ENCODE results near the gene TM4SF18.

Gene TM4SF18

DNA sequence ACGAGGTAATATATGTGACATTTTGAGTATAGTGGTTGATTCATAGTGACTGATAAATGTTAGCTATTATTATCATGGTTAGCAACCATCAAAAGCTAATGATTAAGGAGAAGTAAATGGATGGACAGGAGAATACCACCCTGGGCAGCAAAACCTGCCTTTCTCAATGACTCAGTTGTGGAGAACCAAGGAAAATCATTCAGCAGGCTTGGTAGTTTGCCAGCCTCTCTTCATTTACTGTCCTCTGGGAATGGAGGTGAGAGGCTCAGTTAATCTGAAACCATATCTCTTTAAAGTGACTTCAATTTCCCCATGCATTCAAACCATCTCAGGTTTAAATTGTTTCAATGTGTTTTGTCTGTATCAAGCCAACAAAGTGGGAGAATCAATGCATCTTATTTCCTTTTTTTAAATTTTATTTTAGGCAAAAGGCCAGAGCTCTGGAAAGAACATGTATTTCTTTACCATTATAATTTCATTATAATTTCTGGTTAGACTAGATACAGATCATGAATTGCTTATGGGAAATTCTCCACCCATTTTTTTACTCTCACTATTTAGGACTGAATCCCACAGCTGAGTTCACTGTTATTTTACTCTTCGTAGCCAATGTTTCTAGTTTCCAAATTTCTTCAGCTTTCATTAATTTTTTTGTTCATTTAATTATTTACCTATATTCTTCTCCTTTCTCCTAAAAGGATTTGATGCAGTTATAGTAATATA, 2.7 kb downstream of the TM4SF18 start:
- no peak for DNase-seq (ENCODE audit: low read depth)

DNA sequence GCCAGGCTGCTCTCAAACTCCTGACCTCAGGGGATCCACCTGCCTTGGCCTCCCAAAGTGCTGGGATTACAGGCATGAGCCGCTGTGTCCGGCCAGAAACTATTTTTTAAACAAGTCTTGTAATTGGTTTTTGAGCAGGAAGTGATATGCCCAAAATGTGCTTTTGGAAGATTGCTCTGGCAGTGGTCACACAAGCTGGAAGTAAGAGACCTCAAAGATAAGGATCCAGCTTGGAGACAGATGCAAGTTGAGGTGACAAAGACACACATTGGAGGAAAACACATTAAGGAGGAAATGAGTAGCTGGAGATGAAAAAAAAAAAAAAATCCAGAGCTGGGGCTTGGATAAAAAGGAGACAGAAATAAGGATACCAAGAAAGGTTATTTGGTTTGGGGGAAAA, 6.3 kb downstream of the TM4SF18 start:
- no peak for DNase-seq (ENCODE audit: low read depth)

DNA sequence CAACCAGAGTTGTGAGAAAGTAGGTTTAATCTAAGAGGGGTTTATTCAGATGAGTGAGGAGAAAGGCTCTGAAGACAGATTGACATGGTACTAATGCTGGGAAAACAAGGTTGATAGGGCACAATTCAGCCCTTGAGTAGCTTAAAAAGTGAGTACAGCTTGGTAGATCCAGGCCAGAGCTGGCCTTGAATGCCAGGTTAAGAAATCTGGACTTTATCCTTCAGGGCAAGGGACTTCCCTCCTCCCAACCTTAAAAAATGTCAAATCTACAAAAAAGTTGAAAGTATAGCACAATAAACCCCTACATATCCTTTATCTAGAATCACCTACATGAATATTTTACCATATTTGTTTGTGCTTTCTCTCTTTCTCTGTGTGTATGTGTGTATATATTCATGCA, 7.9 kb downstream of the TM4SF18 start:
- DNase-seq (ENCODE audit: low read depth) = no peak

DNA sequence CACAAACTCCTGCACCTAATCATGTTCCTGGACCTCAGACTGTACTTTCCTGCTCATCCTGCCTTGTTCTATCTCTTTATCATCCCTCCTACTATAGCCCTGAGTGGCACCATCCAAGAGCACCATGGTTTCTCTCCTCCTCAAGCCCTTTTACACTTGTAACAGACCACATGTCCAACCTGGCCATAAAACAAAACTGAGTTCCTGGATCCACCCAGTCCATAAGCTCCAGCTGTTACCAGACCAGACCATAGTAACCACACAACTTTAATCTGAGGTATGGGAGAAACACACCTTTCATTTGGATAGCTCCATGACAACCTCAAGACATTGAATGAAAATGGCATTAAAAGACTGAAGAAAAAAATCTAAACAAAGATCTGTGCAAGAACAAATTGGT, 9.1 kb downstream of the TM4SF18 start:
- DNase-seq (ENCODE audit: low read depth) = no peak

DNA sequence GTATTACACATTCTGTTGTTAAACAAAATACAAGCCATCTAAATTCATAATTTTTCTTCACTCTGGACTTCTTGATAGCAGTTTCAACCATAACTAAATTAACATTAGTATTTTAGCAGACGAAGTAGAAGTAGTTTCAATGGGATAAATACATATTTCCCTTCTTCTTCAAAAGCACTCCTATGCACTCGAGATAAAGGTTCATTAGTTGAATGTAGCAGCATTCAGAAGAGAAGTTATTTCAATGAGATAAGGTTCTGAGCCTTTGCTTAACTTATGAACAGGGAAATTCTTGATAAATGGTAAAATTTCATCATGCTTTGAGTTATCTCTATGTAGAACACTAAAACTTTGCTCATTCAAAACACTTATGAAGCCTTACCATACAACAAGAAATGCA, 11.8 kb downstream of the TM4SF18 start:
- no peak for DNase-seq (ENCODE audit: low read depth)

DNA sequence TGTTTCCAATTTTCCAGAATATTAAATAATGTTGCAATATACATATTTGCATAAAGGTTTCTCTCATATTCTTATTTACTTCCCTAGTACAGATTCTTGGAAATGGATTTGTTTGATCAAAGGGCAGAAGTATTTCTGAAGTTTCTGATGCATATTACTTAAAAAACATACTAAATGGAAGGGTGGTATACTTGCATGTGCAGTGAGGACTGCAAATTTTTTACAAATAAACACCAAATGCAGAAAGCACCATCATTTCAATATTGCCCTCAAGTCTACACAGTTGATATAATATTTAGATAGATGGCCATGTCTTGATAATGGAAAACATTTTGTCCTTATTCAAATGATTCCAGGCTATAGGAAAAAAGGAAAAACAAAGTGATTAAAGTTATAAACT, 12.3 kb downstream of the TM4SF18 start:
- no peak for DNase-seq (ENCODE audit: low read depth)

DNA sequence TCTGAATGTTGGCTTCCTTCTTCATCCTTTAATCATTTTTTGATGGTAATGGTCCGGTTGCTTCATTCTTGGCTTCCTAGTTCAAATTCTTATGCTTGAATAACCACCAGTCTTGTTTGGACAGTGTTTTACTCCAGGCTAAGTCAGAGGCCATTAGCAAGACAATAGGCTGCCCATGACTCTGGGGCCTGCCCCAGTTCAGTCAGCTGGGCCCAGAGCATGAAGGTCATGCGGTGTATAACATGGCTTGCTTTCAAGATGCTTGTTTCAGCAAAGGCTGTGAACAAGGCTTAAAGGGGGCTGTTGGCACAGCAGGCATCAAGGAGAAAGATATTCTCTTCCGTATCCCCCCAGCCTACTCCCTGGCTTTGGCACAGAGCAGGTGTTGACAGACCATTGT, 13.7 kb downstream of the TM4SF18 start:
- DNase-seq (ENCODE audit: low read depth) = no peak

DNA sequence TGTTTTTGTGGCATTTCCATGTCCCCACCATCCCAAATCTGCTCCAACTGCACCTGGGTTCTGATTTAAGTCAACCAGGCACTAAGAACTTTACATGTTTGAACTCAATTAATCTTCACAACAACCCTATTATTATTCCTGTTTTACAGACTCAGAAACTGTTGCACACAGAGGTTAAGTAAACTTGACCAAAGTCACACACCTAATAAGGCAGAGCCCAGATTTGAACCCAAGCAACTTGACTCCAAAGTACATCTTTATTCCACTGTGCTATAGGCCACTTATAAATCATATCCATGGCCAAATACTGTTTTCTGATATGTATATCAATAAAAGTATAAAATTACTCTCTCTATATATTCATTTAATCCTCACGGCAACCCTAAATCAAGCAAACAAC, 16.4 kb downstream of the TM4SF18 start:
- no peak for DNase-seq (ENCODE audit: low read depth)

DNA sequence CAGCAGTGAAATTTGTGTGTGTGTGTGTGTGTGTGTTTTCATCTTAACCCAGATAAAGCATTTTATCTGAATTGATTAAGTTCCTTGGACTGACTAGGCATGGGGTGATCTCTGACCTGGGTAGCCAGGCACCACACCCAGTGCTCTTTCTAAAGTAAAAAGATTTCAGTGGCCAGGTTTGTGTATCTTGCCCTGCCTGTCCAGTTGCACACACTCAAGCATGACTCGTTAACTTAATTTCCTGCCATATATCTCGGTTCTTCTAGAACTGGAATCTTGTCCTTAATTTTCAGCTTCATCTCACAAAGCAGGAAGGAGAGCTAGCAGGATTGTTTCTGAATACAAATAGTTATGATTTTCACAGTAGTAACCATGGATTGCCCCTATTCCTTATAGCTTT, 17.0 kb downstream of the TM4SF18 start:
- DNase-seq (ENCODE audit: low read depth) = no peak

DNA sequence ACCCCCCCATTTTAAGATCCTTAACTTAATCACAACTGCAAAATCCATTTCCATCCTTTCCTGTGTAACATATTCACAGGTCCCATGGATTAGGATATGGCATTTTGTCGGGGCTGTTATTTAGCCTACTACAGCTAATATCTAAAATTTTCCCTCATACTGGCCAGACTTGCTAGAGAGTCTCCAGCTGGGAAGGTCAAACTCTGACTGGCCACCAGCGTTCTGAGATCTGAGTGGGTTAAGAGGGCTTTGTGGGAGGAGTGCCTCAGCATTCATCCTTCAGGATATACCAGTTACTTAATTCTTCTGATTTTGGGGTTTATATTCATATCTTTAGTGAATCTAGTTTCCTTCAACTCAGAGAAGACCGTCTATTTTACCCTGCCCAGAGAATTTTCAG, 17.7 kb downstream of the TM4SF18 start:
- DNase-seq (ENCODE audit: low read depth) = no peak

DNA sequence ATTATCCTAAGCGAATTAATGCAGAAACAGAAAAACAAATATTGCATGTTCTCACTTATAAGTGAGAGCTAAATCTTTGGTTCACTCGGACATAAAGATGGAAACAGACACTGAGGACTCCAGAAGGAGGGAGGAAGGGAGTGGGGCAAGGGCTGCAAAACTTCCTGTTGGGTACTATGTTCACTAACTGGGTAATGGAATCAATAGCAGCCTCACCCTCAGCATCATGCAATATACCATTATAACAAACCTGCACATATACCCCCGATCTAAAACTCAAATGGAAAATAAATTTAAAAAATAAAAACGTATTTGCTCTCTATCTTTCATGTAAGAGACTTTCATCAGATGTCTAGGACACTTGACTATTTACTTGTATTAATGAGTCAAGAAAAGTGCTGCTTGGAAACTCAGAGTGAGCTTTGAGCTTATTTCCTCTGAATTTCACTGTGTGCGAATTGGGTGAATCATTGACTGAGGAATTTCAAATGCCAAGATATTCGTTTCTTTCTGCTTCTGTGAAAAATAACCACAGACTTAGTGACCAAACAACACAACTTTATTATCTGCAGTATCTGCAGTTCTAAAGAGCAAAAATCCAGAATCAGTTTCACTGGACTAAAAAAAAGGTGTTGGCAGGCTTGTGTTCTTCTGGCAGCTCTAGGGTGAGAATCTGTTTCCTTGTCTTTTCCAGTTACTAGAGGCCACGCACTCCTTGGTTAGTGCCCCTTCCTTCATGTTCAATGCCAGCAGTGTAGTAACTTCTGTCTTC, 18.4 kb downstream of the TM4SF18 start:
- DNase-seq (ENCODE audit: low read depth) = peak; percentile 94

DNA sequence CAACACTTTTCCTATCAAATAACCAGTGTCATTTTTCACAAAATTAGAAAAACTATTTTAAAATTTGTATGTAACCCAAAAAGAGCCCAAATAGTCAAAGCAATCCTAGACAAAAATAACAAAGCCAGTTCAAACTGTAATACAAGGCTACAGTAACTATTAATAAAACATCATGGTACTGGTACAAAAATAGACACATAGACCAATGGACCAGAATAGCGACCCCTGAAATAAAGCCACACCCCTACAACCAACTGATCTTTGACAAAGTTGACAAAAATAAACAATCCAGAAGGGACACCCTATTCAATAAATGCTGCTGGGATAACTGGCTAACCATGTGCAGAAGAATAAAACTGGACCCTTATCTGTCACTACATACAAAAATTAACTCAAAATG, 19.9 kb downstream of the TM4SF18 start:
- DNase-seq (ENCODE audit: low read depth) = no peak

DNA sequence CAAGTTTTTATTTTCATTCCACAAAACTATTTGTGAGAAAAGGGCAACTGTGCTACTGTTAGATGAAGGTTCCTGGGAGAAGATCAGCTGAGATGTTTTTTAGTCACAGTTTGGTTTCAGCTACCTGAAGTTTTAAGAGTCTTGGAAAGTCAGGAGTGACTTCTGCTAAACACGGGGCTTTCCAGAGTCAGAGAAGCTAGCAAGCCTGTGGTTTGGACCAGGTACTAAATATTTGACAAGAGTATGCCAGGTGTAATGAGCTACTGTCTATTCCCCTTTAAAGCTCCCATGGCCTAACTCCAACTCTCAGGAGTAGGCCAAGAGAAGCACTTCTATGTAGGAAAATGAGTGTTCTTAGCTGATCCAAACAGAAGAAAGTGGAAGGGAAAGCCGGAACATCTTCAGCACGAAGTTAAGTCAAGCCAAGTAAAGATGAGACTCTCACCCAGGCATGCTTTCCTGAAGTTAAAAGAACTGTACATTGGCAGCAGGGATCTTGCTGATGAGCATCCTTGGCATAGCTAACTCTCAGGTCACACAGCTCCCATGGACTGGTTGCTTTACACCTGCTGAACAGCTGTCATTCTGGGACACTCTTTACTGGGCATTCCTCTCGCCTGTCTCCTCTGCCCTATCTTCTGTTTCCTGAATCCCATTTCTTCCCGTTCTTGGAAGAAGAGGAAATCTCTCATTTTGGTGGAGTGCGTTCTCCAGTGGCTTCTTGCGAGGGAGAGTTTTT, 22.5 kb downstream of the TM4SF18 start:
- DNase-seq (ENCODE audit: low read depth) = no peak

DNA sequence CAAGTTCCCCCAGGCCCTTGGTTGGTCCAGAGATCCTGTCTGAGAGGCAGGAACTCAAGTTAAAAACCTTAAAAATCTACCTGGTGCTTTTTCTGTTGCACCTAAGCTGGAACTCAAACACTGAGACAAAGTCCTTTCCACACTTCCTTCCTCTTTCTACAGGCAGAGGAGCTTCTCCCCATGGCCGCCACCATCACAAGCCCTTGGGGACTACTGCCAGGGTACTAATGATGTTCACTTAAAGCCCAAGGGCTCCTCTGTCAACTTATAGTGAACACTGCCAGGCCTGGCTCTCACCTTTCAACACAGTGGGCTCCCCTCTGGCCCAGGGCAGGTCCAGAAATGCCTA, 26.0 kb downstream of the TM4SF18 start:
- DNase-seq (ENCODE audit: low read depth) = no peak

DNA sequence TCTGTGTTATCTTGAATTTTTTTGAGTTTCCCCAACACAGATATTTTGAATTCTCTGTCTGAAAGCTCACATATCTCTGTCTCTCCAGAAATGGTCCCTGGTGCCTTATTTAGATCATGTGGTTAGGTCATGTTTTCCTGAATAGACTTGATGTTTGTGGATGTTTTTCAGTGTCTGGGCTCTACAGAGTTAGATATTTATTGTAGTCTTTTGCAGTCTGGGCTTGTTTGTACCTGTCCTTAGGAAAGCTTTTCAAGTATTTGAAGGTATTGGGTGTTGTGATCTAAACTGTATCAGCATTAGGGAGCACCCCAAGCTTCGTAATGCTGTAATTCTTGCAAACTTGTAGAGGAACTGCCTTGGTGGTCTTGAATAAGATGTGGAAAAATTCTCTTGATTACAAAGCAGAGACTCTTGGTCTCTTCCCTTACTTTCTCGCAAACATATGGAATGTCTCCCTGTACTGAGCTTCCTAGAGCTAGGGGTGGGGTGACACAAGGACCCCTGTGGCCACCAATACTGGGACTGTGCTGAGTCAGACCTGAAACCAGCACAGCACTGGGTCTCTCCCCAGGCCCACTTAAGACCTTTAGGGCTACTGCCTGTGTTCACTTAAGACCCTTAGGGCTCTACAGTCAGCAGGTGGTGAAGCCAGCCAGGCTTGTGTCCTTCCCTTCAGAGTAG, 26.5 kb downstream of the TM4SF18 start:
- DNase-seq (ENCODE audit: low read depth) = no peak

DNA sequence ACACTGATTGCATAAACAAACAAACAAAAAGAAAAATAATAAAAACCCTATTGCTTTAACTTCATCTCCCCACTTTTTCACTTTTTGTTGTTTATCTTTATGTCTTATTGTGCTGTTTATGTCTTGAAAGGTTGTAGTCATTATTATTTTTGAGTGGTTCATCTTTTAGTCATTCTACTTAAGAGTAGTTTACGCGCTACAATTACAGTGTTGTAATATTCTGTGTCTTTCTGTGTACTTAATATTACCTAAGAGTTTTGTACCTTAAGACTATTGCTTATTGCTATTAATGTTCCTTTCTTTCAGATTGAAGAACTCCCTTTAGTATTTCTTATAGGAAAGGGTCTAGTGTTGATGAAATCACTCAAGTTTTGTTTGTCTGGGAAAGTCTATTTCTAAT, 28.1 kb downstream of the TM4SF18 start:
- no peak for DNase-seq (ENCODE audit: low read depth)

DNA sequence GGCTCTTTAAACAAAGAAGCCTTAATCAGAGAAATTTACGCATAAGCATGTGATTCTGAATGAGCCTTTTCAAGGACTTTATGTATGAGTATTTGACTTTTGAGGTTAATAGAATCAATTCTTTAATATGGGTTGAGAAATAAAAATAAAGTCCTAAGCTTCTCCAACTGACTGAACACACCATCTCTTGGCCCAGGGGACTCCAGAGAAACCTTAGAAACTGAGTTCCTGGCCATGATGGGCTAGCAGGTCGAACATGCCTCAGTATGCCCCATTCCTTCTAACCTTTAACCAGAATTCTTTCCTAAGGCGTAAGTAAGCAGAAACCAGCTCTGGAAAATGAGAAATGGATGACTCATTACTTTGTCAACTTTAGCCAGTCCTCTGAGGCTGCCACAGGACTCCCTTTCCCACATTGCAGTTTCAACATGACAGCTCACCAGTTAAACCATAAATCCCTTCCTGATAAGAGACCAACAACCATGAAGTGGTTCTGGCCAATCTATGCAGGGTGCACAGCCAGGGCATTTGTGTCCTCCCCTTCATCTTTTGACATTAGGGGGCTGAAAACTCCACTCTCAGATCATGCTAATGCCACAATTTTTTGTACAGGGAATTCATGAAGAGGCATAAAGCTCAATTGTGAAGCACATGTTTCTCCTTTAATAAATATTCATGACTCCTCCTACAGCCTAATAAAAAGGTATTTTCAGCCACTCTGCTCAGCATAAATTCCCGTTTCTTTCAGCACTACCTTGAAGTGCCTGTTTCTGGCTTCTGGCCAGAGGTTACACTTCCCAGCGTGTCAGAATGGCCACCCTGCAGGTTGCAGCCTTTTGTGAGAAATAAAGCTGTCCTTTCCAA, 33.3 kb downstream of the TM4SF18 start:
- DNase-seq (ENCODE audit: low read depth) = peak; percentile 90

DNA sequence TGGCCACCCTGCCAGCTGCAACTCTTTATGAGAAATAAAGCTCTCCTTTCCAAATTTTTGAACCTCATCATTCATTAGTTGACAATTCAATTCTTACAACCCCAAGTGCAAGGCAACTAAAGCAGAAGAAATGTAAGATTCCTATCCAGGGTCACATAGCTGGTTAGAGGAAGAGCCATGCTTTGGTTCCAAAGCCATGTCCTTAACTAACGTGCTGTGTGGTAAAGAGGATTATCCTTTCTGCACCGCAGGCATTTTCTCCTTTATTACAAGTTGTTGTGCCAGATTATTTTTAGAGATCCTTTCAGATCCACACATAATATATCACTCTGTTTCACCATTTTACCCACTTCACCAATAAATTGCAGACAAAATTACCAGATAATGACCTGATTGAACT, 36.5 kb downstream of the TM4SF18 start:
- DNase-seq (ENCODE audit: low read depth) = no peak

DNA sequence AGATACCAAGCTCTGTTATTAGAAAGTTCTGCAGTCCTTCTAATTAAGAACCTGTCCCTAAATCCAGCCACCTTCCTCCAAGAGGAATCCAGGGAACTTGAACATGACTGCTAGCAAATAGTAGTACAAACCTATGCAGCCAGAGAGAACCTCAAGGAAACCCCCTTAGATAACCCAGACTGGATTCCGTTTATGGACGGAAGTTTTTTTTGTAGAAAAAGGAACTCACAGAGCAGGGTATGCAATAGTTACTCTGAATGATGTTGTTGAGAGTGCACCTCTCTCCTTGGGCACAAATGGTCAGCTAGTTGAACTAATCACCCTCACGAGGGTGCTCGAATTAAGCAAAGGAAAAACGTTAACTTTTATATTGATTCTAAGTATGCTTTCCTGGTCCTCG, 40.8 kb downstream of the TM4SF18 start:
- no peak for DNase-seq (ENCODE audit: low read depth)

DNA sequence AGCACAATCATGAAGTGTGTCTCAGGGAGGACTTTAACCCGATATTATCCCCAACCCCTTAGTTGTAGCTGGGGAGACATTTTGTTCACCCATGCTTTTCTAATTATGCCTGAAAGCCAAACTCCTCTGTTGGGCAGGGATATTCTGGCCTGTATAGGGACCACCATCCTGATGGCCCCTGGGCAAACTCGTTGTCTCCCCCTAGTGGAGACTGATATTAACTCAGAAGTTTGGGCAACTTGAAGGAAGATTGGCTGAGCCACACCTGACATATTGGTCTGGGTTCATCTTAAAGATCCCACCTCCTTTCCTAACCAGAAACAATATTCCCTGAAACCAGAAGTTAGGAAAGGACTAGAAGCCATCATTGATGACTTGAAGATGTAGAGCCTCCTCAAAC, 42.3 kb downstream of the TM4SF18 start:
- no peak for DNase-seq (ENCODE audit: low read depth)

DNA sequence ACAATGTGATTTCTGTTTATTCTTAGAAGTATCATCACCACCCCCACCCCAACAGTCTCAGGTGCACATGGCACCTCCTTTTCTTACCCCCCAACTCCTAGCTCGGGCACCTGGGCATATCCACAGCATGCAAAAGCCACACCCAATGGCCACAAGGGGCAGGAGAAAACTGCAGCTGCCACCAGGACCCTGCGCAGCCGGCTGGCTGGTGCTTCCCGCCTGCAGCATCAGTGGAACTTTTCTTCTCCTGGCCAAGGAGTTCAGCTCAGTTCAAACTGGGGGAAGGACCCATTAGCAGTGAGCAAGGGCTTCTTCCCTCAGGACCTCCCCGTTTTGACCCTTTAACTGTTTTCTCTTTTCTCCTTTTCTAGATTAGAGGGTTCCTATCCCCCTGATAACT, 44.8 kb downstream of the TM4SF18 start:
- DNase-seq (ENCODE audit: low read depth) = no peak

DNA sequence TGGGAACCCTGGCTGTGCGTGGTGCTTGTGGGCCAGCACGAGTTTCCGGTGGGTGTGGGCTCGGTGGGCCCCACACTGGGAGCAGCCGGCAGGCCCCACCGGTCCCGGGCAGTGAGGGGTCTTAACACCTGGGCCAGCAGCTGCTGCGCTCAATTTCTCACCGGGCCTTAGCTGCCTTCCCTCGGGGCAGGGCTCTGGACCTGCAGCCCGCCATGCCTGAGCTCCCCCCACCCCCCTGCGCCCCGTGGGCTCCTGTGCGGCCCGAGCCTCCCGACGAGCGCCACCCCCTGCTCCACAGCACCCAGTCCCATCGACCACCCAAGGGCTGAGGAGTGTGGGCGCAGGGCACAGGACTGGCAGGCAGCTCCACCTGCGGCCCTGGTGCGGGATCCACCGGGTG, 49.4 kb downstream of the TM4SF18 start:
- no peak for DNase-seq (ENCODE audit: low read depth)

Data from GM04503 (cell line).